ENCODE measurements around the gene SETMAR.
"Not testable (repeated sequence)": the region's sequence is repeated elsewhere in the genome, so short reads cannot be mapped to it uniquely, and the experiment has no call there.

SETMAR gene

GRCh38 chr3:4303187-4304123, at the start of gene SETMAR:
SETMAR (plus strand) TSS chr3:4303369; CDS start chr3:4303371, 2 bp downstream.
- peak; percentile 91 for DNase-seq (ENCODE audit: low spot score)

- no peak for DNase-seq (ENCODE audit: low spot score)
These were observed 41.8 kb upstream of the SETMAR start for GRCh38 chr3:4261406-4261805.

DNA sequence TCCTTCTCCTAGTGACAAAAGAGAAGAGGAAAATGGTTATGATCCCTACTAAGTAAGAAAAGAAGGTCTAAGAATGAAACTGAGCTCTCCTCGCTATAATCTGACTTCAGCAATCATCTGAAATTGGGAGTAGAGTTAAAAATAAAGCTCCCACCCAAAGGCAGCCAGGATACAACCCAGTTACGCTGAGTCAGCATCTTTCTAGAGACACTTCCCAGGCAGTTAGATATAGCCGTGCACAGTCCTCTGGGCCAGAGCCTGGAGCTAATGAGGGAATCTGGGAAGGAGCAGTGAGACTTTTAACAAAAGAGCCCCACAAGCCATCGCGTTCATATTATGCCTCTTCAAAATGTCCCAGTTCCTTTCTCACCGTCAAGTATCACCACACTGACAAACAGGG, 39.1 kb upstream of the SETMAR start:
- DNase-seq (ENCODE audit: low spot score) = no peak

DNA sequence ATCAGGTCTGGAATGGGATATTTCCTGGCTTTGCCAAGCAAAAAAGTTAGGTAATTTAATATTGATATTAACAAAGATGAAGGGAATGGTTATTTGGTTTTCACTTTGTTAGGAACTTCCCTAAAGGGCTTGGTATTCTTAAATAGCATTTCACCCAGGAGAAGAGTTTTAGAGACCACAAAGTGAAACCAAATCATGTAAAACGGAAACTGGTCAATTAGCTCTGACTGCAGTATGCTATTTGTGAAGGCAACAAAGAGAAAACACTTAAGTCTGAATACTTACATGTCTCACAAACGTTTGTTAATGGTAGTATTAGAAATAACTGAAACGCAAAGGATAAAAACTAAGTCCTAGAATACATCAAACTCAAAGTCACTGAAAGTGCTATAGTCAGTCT, 32.4 kb upstream of the SETMAR start:
- no peak for DNase-seq (ENCODE audit: low spot score)

GRCh38 chr3:4271834-4272233, 31.3 kb upstream of the SETMAR start:
- peak; percentile 39 for DNase-seq (ENCODE audit: low spot score)

DNA sequence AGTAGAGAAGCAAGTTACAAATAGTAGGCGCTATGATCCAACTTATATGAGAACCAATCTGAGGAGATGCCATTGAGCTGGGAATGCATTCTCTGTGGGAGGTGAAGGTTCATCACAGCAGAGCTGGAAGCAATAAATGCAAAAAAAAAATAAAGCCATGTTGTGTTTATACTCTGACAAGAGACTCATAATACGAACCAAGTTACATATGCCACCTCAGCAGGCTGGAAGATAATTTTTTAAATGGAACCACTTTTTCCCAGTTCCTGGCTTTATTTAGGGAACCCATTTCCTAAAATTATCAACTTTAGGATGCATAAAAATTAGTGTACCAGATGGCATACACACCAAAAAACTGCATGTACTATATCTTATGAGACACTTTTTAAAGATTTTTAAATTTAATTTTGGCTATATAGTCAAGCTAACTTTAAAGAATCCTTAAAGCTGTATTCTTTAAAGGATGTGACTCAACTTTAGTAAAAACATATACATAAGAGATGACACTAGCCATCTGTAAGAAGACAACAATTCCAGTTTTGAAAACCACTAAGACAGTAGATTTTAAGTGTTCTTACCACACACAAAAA, 23.6 kb upstream of the SETMAR start:
- no peak for DNase-seq (ENCODE audit: low spot score)

- DNase-seq (ENCODE audit: low spot score) = no peak
These were observed 21.2 kb upstream of the SETMAR start for GRCh38 chr3:4281991-4282390.

- peak; percentile 21 for DNase-seq (ENCODE audit: low spot score)
These were observed 18.3 kb upstream of the SETMAR start for GRCh38 chr3:4284865-4285264.

GRCh38 chr3:4289044-4289443, 14.1 kb upstream of the SETMAR start:
- no peak for DNase-seq (ENCODE audit: low spot score)

GRCh38 chr3:4290272-4290893, 12.8 kb upstream of the SETMAR start:
- DNase-seq (ENCODE audit: low spot score) = peak; percentile 28

DNA sequence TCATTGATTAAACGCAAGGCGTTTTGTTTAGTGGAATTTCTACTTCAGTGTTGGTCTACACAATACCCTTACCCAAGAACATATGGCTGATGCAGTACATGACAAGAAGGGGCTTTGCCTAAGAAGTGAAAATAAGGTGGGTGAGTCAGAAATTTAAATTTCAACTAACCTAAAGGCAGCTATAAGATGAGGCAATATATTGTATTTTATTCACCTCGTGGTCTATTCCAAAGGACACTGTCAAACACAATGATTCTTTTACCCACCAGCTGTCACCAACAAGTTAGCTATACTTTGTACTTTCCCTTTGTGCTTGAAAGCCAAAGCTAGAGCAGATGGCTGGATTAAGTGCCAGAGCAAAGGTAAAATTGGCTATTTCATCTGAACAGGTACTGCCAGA, 10.9 kb upstream of the SETMAR start:
- no peak for DNase-seq (ENCODE audit: low spot score)

DNA sequence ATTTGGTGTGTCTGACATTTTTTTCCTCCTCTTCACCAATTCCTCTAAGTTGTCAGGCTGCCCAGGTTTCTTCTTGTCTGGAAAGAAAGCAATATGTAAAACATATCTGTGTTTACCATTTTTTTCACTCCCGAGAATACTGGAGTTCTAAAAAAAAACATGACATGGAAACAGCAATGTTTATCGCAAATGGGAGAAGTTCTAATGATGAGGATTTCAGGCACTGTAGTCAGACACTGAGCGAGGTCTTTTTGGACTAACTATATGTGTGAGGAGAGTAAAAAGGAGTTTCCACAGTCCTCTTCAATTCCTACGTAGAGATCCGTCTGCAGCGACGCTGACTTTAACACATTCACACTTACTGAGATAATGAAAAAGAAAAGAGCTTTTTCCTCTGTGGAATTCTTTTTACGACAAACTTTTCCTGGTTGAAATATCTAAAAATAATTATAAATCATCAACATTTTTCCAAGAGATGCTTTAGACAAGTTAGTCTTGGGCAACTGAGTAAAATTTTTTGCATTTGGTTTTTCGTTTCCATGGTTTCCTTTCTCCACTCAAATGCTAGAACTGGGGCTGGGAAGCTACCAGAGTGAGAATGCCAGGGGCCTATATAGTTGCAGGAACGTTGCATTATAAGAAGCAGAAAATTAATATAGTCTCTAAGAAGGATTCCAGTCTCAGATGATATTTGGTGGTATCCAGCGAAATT, 8.4 kb upstream of the SETMAR start:
- DNase-seq (ENCODE audit: low spot score) = no peak

DNA sequence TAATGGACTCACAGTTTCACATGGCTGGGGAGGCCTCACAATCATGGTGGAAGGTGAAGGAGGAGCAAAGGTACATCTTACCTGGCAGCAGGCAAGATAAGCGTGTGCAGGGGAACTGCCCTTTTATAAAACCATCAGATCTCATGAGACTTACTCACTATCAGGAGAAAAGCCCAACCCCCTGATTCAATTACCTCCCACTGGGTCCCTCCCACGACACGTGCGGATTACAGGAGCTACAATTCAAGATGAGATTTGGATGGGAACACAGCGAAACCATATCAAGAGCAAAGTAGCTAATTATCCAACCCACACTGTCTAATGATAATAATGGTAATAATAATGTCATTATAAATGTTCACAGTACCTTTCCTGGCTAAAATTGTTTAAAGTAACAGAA, 6.7 kb upstream of the SETMAR start:
- not testable (repeated sequence) for DNase-seq (ENCODE audit: low spot score)

- DNase-seq (ENCODE audit: low spot score) = no peak
These were observed 5.7 kb upstream of the SETMAR start for GRCh38 chr3:4297486-4297885.

- DNase-seq (ENCODE audit: low spot score) = no peak
These were observed 422 bp upstream of the SETMAR start for GRCh38 chr3:4302747-4303146.

- DNase-seq (ENCODE audit: low spot score) = not testable (repeated sequence)
These were observed 2.0 kb downstream of the SETMAR start for GRCh38 chr3:4305210-4305609.

GRCh38 chr3:4306091-4306490, 2.9 kb downstream of the SETMAR start:
- DNase-seq (ENCODE audit: low spot score) = no peak

- DNase-seq (ENCODE audit: low spot score) = no peak
These were observed 3.7 kb downstream of the SETMAR start for GRCh38 chr3:4306860-4307259.

- no peak for DNase-seq (ENCODE audit: low spot score)
These were observed 6.4 kb downstream of the SETMAR start for GRCh38 chr3:4309491-4310128.

DNA sequence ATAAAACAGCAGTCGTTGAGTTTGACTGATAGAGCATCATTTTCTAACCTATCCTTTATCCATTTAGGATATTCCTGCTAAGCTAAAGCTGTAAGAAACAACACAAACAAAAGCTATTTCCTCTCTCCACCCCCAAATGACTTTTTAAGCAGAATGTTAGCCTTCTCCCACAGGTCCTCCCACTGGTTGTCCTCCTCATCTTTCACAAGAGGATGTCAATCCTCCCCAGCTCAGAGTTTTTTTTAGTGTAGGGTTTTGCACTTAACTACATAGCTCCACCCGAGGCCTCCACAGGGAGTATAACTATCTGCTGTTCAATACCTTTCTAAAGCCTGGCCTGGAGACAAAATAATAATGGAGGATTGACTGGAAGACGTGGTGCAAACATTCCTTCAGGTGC, 7.8 kb downstream of the SETMAR start:
- no peak for DNase-seq (ENCODE audit: low spot score)

DNA sequence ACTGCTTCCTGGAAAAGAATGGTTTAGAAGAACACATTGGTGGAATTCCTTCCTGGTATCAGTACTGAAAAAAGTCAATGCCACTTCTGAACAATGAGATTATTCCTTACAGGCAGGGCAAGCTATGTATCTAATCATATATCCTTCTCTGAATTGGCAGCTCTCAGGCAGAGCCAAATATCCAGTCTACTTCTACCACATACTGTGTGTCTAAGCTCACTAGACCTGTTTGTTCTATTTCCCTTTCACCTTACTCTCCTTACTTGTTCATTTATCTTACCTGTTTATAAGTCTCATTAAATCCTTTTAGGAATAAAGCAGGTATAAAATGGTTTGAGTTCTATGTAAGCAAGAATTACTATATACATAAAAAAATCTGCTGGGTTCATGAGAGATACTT, 8.3 kb downstream of the SETMAR start:
- no peak for DNase-seq (ENCODE audit: low spot score)
